Activated T-cell treated with anti-CD3 and anti-CD28 coated beads, Interleukin-2, amount 50 U/mL, for 4 hours (primary cell): ENCODE data around the gene CHFR. TPM values are rescaled to one million over a fixed set of nuclear protein-coding genes. Genes with fewer than 3 reads are reported as not detected.
A peak's percentile ranks its signal among the peaks of the same experiment; 100 is the strongest.
"Not testable (repeated sequence)": the region's sequence is repeated elsewhere in the genome, so short reads cannot be mapped to it uniquely, and the experiment has no call there.

Experiments
- ATAC-seq, 2 donors: fragments of 200-7000 bp; cut with Tn5 transposase; one replicate each; pipeline ENCODE4 v1.10.0; 2021
- DNase-seq: peaks from one replicate; pipeline ENCODE4 v3.0.0-alpha.2; 2020
- H3K27me3 Mint-ChIP-seq: one replicate; pipeline ENCODE4 v1.8.0; 2021; ENCODE audit warnings: low read depth, mixed read lengths
- H3K36me3 Mint-ChIP-seq: one replicate; pipeline ENCODE4 v1.8.0; 2022; ENCODE audit warnings: mixed read lengths; ENCODE audit not compliant: insufficient read depth
- H3K4me1 Mint-ChIP-seq: one replicate; pipeline ENCODE4 v1.8.0; 2021; ENCODE audit warnings: low read depth, mixed read lengths
- H3K4me3 Mint-ChIP-seq: one replicate; pipeline ENCODE4 v1.8.0; 2021; ENCODE audit warnings: mild to moderate bottlenecking, moderate library complexity, mixed read lengths
- H3K9me3 Mint-ChIP-seq: one replicate; pipeline ENCODE4 v1.8.0; 2021; ENCODE audit warnings: mixed read lengths
- total RNA-seq, 3 donors: library from RNA; stranded (reverse); gene quantifications; one replicate each; pipeline ENCODE4 v1.2.1, GENCODE V29; 2021

CHFR gene
- 10 to 100 TPM; 52.3 to 54.4 (median 53.5) TPM for total RNA-seq

GRCh38 chr12:132887513-132888351 lies at the start of gene CHFR:
CHFR (minus strand) TSS chr12:132887605; CDS start chr12:132887328, 277 bp downstream.
- H3K4me3 Mint-ChIP-seq: peak within 1 kb of the TSS; percentile 99
- no peaks in the 10 kb centered on the region for H3K9me3 Mint-ChIP-seq
- H3K4me1 Mint-ChIP-seq: peaks cover 25% of the 10 kb centered on the region
- DNase-seq (peak; percentile 92), ATAC-seq (peak; percentile 98 to 99)
- H3K27me3 Mint-ChIP-seq: no peaks in the 10 kb centered on the region
- H3K36me3 Mint-ChIP-seq: peaks cover 16% of the 10 kb centered on the region

- not testable (repeated sequence) for H3K4me3 Mint-ChIP-seq, DNase-seq, H3K4me1 Mint-ChIP-seq, H3K27me3 Mint-ChIP-seq, ATAC-seq
- peaks cover 35% of the 10 kb centered on the region for H3K36me3 Mint-ChIP-seq
- peaks cover 49% of the 10 kb centered on the region for H3K9me3 Mint-ChIP-seq
Measured at GRCh38 chr12:132936921-132937320, 49.5 kb upstream of the CHFR start.

GRCh38 chr12:132936163-132936562 lies 48.8 kb upstream of the CHFR start:
- Mint-ChIP-seq H3K27me3 (no peaks in the 10 kb centered on the region), H3K36me3 (peaks cover 33% of the 10 kb centered on the region), H3K9me3 (peaks cover 45% of the 10 kb centered on the region), H3K4me3 (no peak overlapping the region), H3K4me1 (no peaks in the 10 kb centered on the region)
- no peak for ATAC-seq
- DNase-seq: no peak

GRCh38 chr12:132926415-132926833 lies 39.0 kb upstream of the CHFR start:
- Mint-ChIP-seq H3K27me3 (no peaks in the 10 kb centered on the region), H3K4me1 (no peaks in the 10 kb centered on the region), H3K4me3 (no peak overlapping the region), H3K36me3 (peaks cover 45% of the 10 kb centered on the region), H3K9me3 (peaks cover 64% of the 10 kb centered on the region)
- ATAC-seq: no peak
- no peak for DNase-seq

- Mint-ChIP-seq H3K36me3 (peaks cover 41% of the 10 kb centered on the region), H3K27me3 (no peaks in the 10 kb centered on the region), H3K9me3 (peaks cover 64% of the 10 kb centered on the region), H3K4me3 (no peak overlapping the region), H3K4me1 (no peaks in the 10 kb centered on the region)
- ATAC-seq (no peak), DNase-seq (no peak)
Measured at GRCh38 chr12:132925597-132926414, 38.4 kb upstream of the CHFR start.

GRCh38 chr12:132924356-132924755 lies 37.0 kb upstream of the CHFR start:
- Mint-ChIP-seq H3K4me1 (no peaks in the 10 kb centered on the region), H3K4me3 (no peak overlapping the region), H3K36me3 (peaks cover 33% of the 10 kb centered on the region), H3K27me3 (no peaks in the 10 kb centered on the region), H3K9me3 (peaks cover 60% of the 10 kb centered on the region)
- no peak for ATAC-seq
- DNase-seq: no peak

- Mint-ChIP-seq H3K27me3 (no peaks in the 10 kb centered on the region), H3K9me3 (peaks cover 56% of the 10 kb centered on the region), H3K36me3 (peaks cover 25% of the 10 kb centered on the region), H3K4me3 (no peak overlapping the region), H3K4me1 (no peaks in the 10 kb centered on the region)
- DNase-seq (no peak), ATAC-seq (no peak)
Measured at GRCh38 chr12:132923356-132923909, 36.0 kb upstream of the CHFR start.

GRCh38 chr12:132922676-132923075 lies 35.3 kb upstream of the CHFR start:
- Mint-ChIP-seq H3K9me3 (peaks cover 63% of the 10 kb centered on the region), H3K4me3 (no peak overlapping the region), H3K27me3 (no peaks in the 10 kb centered on the region), H3K36me3 (peaks cover 25% of the 10 kb centered on the region), H3K4me1 (no peaks in the 10 kb centered on the region)
- no peak for ATAC-seq
- DNase-seq: no peak

- Mint-ChIP-seq H3K4me1 (no peaks in the 10 kb centered on the region), H3K9me3 (peaks cover 59% of the 10 kb centered on the region), H3K36me3 (peaks cover 21% of the 10 kb centered on the region), H3K27me3 (no peaks in the 10 kb centered on the region), H3K4me3 (no peak overlapping the region)
- DNase-seq: no peak
- ATAC-seq: no peak
Measured at GRCh38 chr12:132921685-132922084, 34.3 kb upstream of the CHFR start.

- ATAC-seq (no peak), DNase-seq (no peak)
- Mint-ChIP-seq H3K4me1 (no peaks in the 10 kb centered on the region), H3K36me3 (peaks cover 9% of the 10 kb centered on the region), H3K27me3 (no peaks in the 10 kb centered on the region), H3K9me3 (peaks cover 49% of the 10 kb centered on the region), H3K4me3 (no peak overlapping the region)
Measured at GRCh38 chr12:132918680-132919079, 31.3 kb upstream of the CHFR start.

- Mint-ChIP-seq H3K36me3 (peaks cover 5% of the 10 kb centered on the region), H3K4me3 (peak overlapping the region; percentile 89), H3K27me3 (no peaks in the 10 kb centered on the region), H3K9me3 (peaks cover 14% of the 10 kb centered on the region), H3K4me1 (peaks cover 18% of the 10 kb centered on the region)
- ATAC-seq: no peak
- DNase-seq: no peak
Measured at GRCh38 chr12:132909030-132909368, 21.6 kb upstream of the CHFR start.

GRCh38 chr12:132908145-132909029 lies 21.0 kb upstream of the CHFR start:
- DNase-seq (peak; percentile 95), ATAC-seq (peak; percentile 95)
- H3K27me3 Mint-ChIP-seq: no peaks in the 10 kb centered on the region
- peaks cover 18% of the 10 kb centered on the region for H3K4me1 Mint-ChIP-seq
- peak overlapping the region; percentile 89 for H3K4me3 Mint-ChIP-seq
- H3K9me3 Mint-ChIP-seq: peaks cover 8% of the 10 kb centered on the region
- H3K36me3 Mint-ChIP-seq: peaks cover 5% of the 10 kb centered on the region

- not testable (repeated sequence) for ATAC-seq, H3K36me3 Mint-ChIP-seq, DNase-seq, H3K9me3 Mint-ChIP-seq, H3K27me3 Mint-ChIP-seq
- Mint-ChIP-seq H3K4me3 (peak overlapping the region; percentile 89), H3K4me1 (peaks cover 18% of the 10 kb centered on the region)
Measured at GRCh38 chr12:132907789-132908144, 20.4 kb upstream of the CHFR start.

- DNase-seq (no peak), ATAC-seq (no peak)
- Mint-ChIP-seq H3K9me3 (peaks cover 3% of the 10 kb centered on the region), H3K4me3 (peak overlapping the region; percentile 35), H3K4me1 (peaks cover 18% of the 10 kb centered on the region), H3K27me3 (no peaks in the 10 kb centered on the region), H3K36me3 (peaks cover 3% of the 10 kb centered on the region)
Measured at GRCh38 chr12:132907216-132907615, 19.8 kb upstream of the CHFR start.
